Mucosa of descending colon (tissue), 3 donors: ENCODE results near the gene TSPAN18. TPM values are rescaled to one million over a fixed set of nuclear protein-coding genes. Genes with fewer than 3 reads are reported as not detected.

Experiments used
- ATAC-seq: fragments of 200-7000 bp; cut with Tn5 transposase; one replicate; pipeline ENCODE4 v1.9.1; 2020; ENCODE audit warnings: mild to moderate bottlenecking, moderate library complexity
- DNase-seq, 3 donors: peaks; one replicate each; pipeline ENCODE4 v3.0.0-alpha.2; 2020
- H3K36me3 ChIP-seq: fragments of 200-600 bp; one replicate; pipeline ENCODE4 v1.8.0; 2021; ENCODE audit warnings: low read depth, mild to moderate bottlenecking
- H3K4me1 ChIP-seq: fragments of 200-600 bp; one replicate; pipeline ENCODE4 v1.8.0; 2021; ENCODE audit warnings: low read depth, mild to moderate bottlenecking
- H3K4me3 ChIP-seq: fragments of 200-600 bp; one replicate; pipeline ENCODE4 v1.8.0; 2021; ENCODE audit warnings: mild to moderate bottlenecking
- H3K9me3 ChIP-seq: fragments of 200-600 bp; one replicate; pipeline ENCODE4 v1.8.0; 2021; ENCODE audit warnings: mild to moderate bottlenecking
- intact Hi-C, 2 donors: fragments of 100-400 bp; cut with DNase I in 1 of 2; cut with micrococcal nuclease in 1 of 2; formaldehyde crosslinking; loops; one replicate each; pipeline versions ENCODE4 v1.11.0 to v1.11.1; 2022; cut with DNase I, micrococcal nuclease
- total RNA-seq, 3 donors: library from RNA; stranded (reverse); fragmentation: NEBNext Ultra II Directional in 2 of 3; extraction: Animal tissue kit (Norgen Biotek cat#: 25700) in 2 of 3; gene quantifications; one replicate each; pipeline versions ENCODE4 v1.2.1 to v1.2.4, GENCODE V29; 2021 to 2023
- TF ChIP-seq, protein P1 (sequence below): fragments of 200-600 bp; IDR thresholded peaks from one replicate; pipeline ENCODE4 v1.8.0; 2022; ENCODE audit warnings: antibody characterized with exemption, mild to moderate bottlenecking
- donor health status: DM: no; HTN: no; CAD: no; lungs with moderate emphysema.
- donor health status: DM: no; HTN: no; CAD: no.
- donor health status: DM: no; HTN: yes; CAD: no.

TSPAN18 gene
- total RNA-seq, 3 donors from 2014 or later = 3.6 to 63.2 (median 8.5) TPM

DNA sequence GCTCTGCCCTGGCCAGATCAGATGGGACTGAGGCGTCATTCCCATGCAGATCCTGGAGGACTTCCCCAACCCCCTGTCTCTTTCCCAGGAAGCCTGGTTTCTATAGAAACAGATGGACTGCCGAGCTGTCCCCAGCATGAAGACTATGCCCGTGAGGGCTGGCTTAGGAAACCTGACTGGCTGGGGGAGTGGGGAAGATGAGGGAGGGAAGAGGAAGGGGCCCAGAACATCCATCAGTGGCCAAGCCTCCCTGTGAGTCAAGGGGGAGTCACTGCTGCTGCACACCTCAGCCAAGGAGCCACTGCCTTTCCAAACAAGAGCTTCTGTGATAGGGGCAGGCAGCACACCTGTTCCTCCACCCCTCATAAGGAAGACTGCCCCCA, 218.1 kb downstream of the TSPAN18 start:
- intact Hi-C loops = no loop called here
- H3K9me3 ChIP-seq = no peaks in the 10 kb centered on the region
- DNase-seq = no peak
- TF ChIP-seq, protein P1, sequence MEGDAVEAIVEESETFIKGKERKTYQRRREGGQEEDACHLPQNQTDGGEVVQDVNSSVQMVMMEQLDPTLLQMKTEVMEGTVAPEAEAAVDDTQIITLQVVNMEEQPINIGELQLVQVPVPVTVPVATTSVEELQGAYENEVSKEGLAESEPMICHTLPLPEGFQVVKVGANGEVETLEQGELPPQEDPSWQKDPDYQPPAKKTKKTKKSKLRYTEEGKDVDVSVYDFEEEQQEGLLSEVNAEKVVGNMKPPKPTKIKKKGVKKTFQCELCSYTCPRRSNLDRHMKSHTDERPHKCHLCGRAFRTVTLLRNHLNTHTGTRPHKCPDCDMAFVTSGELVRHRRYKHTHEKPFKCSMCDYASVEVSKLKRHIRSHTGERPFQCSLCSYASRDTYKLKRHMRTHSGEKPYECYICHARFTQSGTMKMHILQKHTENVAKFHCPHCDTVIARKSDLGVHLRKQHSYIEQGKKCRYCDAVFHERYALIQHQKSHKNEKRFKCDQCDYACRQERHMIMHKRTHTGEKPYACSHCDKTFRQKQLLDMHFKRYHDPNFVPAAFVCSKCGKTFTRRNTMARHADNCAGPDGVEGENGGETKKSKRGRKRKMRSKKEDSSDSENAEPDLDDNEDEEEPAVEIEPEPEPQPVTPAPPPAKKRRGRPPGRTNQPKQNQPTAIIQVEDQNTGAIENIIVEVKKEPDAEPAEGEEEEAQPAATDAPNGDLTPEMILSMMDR = no peak
- H3K36me3 ChIP-seq = no peaks in the 10 kb centered on the region
- H3K4me3 ChIP-seq = no peak overlapping the region
- no peak for ATAC-seq
- H3K4me1 ChIP-seq = peaks cover 28% of the 10 kb centered on the region

DNA sequence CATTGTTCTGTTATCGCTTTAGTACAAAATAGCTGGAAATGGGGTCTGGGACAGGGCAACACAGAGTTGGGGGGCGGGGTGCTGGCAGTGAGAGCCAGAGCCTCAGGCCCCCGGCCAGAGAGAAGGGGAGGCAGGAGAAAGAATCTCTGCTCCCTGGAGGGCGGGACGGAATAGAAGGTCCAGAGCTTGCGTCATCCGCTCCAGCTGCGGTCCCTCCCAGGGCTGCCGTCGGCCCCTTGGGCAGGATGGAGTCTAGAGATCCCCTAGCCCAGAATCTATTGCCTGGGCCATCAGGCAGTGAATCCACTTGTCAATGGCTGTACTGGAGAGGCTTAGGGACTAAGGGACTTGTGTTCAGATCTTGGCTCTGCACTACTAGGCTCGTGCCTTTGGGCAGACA, 218.9 kb downstream of the TSPAN18 start:
- Histone ChIP-seq H3K36me3 (no peaks in the 10 kb centered on the region), H3K4me1 (peaks cover 28% of the 10 kb centered on the region), H3K4me3 (no peak overlapping the region), H3K9me3 (no peaks in the 10 kb centered on the region)
- TF ChIP-seq, protein P1 = no peak
- no peak for DNase-seq
- intact Hi-C loops = no loop called here
- no peak for ATAC-seq

DNA sequence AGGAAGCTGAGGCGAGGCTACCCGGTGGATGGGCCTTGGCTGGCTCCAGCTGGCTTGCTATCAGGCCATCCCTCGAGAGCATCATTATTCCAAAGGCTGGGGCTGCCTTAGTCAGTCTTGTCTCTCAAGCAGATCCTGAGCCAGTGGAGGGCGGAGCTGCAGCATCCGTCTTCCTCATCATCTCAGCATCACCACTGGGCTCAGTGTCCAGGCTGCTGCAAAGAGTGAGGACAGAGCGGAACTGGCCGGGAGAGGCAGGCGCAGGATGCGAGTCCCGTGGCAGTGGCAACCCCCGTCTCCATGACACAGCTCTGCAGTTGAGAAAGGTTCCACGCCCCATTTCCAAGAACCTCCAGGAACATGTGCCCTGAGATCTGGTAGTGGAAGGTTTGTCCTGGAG, 219.5 kb downstream of the TSPAN18 start:
- TF ChIP-seq, protein P1 = no peak
- peaks cover 28% of the 10 kb centered on the region for H3K4me1 ChIP-seq
- H3K36me3 ChIP-seq = no peaks in the 10 kb centered on the region
- H3K9me3 ChIP-seq = no peaks in the 10 kb centered on the region
- H3K4me3 ChIP-seq = no peak overlapping the region
- intact Hi-C loops = no loop called here
- DNase-seq = peak in 1 of 3 donors; percentile 70
- ATAC-seq = no peak

DNA sequence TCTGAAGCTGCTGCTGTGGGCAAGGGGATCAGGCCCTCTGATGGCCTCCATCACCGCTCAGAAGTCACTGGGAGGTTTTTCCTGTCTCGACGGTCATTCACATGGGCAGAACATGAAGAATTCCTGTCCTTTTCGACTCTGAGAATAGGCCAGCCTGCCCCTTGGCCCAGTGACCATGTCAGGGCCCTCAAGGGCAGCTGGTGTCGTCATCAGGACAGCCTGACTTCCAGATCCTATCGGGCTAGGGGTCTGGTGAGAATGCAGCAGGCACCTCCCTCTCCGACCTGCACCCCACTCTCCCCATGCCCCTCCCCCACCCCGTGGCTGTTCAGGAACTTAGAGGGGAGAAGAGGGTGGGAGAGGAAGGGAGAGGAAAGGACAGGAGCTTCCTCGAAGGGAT, 220.4 kb downstream of the TSPAN18 start:
- Histone ChIP-seq H3K9me3 (no peaks in the 10 kb centered on the region), H3K4me1 (peaks cover 34% of the 10 kb centered on the region), H3K36me3 (no peaks in the 10 kb centered on the region), H3K4me3 (no peak overlapping the region)
- ATAC-seq = no peak
- no peak for DNase-seq
- TF ChIP-seq, protein P1 = no peak
- intact Hi-C loops = no loop called here

DNA sequence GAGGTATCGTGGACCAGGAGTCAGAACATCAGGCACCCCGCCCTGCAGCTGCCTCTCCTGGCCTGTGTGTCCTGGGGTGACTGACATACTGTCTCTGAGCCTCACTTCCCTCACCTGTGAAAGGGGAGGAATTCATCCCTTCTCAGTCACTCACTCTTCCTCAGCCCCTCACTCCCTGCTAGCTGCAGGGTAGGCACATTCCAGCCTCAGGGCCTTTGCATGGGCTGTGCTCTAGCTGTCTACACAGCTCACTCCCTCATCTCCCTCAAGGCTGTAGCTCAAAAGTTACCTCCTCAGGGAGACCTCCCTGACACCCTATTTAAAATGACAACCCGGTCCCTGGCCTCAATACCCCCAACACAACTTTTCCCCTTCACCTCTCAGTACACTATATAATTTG, 221.4 kb downstream of the TSPAN18 start:
- TF ChIP-seq, protein P1 = no peak
- intact Hi-C loops = no loop called here
- Histone ChIP-seq H3K4me1 (peaks cover 38% of the 10 kb centered on the region), H3K36me3 (no peaks in the 10 kb centered on the region), H3K4me3 (no peak overlapping the region), H3K9me3 (no peaks in the 10 kb centered on the region)
- DNase-seq (no peak), ATAC-seq (no peak)
